OCI-LY7 (cell line): Measurements from ENCODE around the gene ZFYVE28. TPM values are rescaled to one million over a fixed set of nuclear protein-coding genes. Genes with fewer than 3 reads are reported as not detected.

ENCODE experiments used
- BruUV-seq: library from RNA; stranded (reverse); fragments of 400-500 nt; replicated peaks from 2 replicates; lab custom pipeline; 2021; lab: Mats Ljungman, UMichigan
- CTCF ChIA-PET: fragments of 300-600 bp; sonication (Branson Sonifier 250); formaldehyde crosslinking; loops from one replicate; lab custom pipeline; 2022; ENCODE audit warnings: antibody characterized with exemption; ENCODE audit not compliant: unreplicated experiment; lab: Charles Lee
- POLR2A ChIA-PET: fragments of 300-600 bp; sonication (Branson Sonifier 250); formaldehyde crosslinking; loops from one replicate; lab custom pipeline; 2022; ENCODE audit warnings: antibody characterized with exemption; lab: Charles Lee
- DNase-seq: peaks from one replicate; pipeline ENCODE4 v3.0.0-alpha.2; 2015; ENCODE audit warnings: low spot score
- H2AFZ ChIP-seq: fragments of 200-600 bp; sonication (generic), shearing (Covaris generic); 2 replicates; pipeline ENCODE4 v1.6.1; 2014; ENCODE audit warnings: mild to moderate bottlenecking, antibody characterized with exemption, low read length, moderate library complexity
- H3K27ac ChIP-seq: fragments of 200-600 bp; sonication (generic); 2 replicates; pipeline ENCODE4 v1.5.1; 2014; ENCODE audit warnings: mixed run types, low read depth, mild to moderate bottlenecking, moderate library complexity, low read length, inconsistent platforms; ENCODE audit not compliant: poor library complexity, severe bottlenecking
- H3K36me3 ChIP-seq: fragments of 200-600 bp; sonication (generic); 2 replicates; pipeline ENCODE4 v1.6.1; 2014; ENCODE audit warnings: mild to moderate bottlenecking, antibody characterized with exemption, low read length, moderate library complexity, mixed read lengths; ENCODE audit not compliant: insufficient read depth
- H3K4me1 ChIP-seq: fragments of 200-600 bp; sonication (generic); 2 replicates; pipeline ENCODE4 v1.5.1; 2014; ENCODE audit warnings: mild to moderate bottlenecking, low read length; ENCODE audit not compliant: insufficient read depth, poor library complexity, severe bottlenecking
- H3K4me2 ChIP-seq: fragments of 200-600 bp; sonication (generic); 2 replicates; pipeline ENCODE4 v1.6.1; 2014; ENCODE audit warnings: mild to moderate bottlenecking, low read length
- H3K4me3 ChIP-seq: fragments of 200-600 bp; sonication (generic); 2 replicates; pipeline ENCODE4 v1.5.1; 2014; ENCODE audit warnings: mild to moderate bottlenecking, low read depth, low read length; ENCODE audit not compliant: poor library complexity, severe bottlenecking
- H3K79me2 ChIP-seq: fragments of 200-600 bp; sonication (generic); 2 replicates; pipeline ENCODE4 v1.6.1; 2016; ENCODE audit warnings: low read depth, mild to moderate bottlenecking, low read length, moderate library complexity, mixed read lengths; ENCODE audit not compliant: insufficient read depth
- H3K9me2 ChIP-seq: fragments of 200-600 bp; sonication (generic); 2 replicates; pipeline ENCODE4 v1.6.1; 2016; ENCODE audit warnings: mild to moderate bottlenecking, low read length, mixed read lengths; ENCODE audit not compliant: insufficient read depth
- H3K9me3 ChIP-seq: fragments of 200-600 bp; sonication (generic); 2 replicates; pipeline ENCODE4 v1.6.1; 2014; ENCODE audit warnings: mild to moderate bottlenecking, mixed run types, low read length, mixed read lengths
- H4K20me1 ChIP-seq: fragments of 200-600 bp; sonication (generic); 2 replicates; pipeline ENCODE4 v1.6.1; 2014; ENCODE audit warnings: mild to moderate bottlenecking, antibody characterized with exemption, low read length, moderate library complexity, mixed read lengths; ENCODE audit not compliant: insufficient read depth
- EZH2phosphoT487 ChIP-seq: fragments of 200-600 bp; sonication (generic); IDR thresholded peaks from 2 replicates; pipeline ENCODE4 v1.6.1; 2018; ENCODE audit warnings: low read depth, borderline replicate concordance, mild to moderate bottlenecking, mixed run types, antibody characterized with exemption, low read length, moderate library complexity, mixed read lengths
- intact Hi-C: fragments of 100-400 bp; cut with micrococcal nuclease; formaldehyde crosslinking; loops from one replicate; pipeline ENCODE4 v1.10.0; 2022; ENCODE audit not compliant: unreplicated experiment
- total RNA-seq, 2 experiments: library from RNA; depleted of rRNA in 1 of 2; stranded (reverse); fragments of >200 nt in 1 of 2; shearing (Covaris generic) in 1 of 2; gene quantifications; 2 replicates each; pipeline ENCODE4 v1.2.3, GENCODE V29; 2014 to 2022
- TF ChIP-seq, protein P1 (sequence below): fragments of 200-600 bp; sonication (generic); conservative IDR thresholded peaks from 2 replicates; pipeline ENCODE4 v1.5.1; 2014; ENCODE audit warnings: mild to moderate bottlenecking, antibody characterized with exemption, low read length, moderate library complexity, mixed read lengths

The ZFYVE28 gene
- total RNA-seq, 2 experiments from 2014 or later: 0.32 TPM; not detected in 1

GRCh38 chr4:2305766-2306501 lies 112.5 kb downstream of the ZFYVE28 start:
- Histone ChIP-seq H3K4me1 (no peaks in the 10 kb centered on the region), H2AFZ (no peak overlapping the region), H3K9me2 (no peaks in the 10 kb centered on the region), H3K9me3 (no peaks in the 10 kb centered on the region), H3K79me2 (no peaks in the 10 kb centered on the region), H3K4me3 (no peak overlapping the region), H4K20me1 (no peaks in the 10 kb centered on the region), H3K4me2 (no peak overlapping the region), H3K27ac (no peak overlapping the region), H3K36me3 (no peaks in the 10 kb centered on the region)
- intact Hi-C loops: no loop called here
- POLR2A ChIA-PET: no interaction called here
- TF ChIP-seq, protein P1, sequence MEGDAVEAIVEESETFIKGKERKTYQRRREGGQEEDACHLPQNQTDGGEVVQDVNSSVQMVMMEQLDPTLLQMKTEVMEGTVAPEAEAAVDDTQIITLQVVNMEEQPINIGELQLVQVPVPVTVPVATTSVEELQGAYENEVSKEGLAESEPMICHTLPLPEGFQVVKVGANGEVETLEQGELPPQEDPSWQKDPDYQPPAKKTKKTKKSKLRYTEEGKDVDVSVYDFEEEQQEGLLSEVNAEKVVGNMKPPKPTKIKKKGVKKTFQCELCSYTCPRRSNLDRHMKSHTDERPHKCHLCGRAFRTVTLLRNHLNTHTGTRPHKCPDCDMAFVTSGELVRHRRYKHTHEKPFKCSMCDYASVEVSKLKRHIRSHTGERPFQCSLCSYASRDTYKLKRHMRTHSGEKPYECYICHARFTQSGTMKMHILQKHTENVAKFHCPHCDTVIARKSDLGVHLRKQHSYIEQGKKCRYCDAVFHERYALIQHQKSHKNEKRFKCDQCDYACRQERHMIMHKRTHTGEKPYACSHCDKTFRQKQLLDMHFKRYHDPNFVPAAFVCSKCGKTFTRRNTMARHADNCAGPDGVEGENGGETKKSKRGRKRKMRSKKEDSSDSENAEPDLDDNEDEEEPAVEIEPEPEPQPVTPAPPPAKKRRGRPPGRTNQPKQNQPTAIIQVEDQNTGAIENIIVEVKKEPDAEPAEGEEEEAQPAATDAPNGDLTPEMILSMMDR: no peak
- no peak for TF ChIP-seq EZH2phosphoT487
- BruUV-seq: no TSS peak
- CTCF ChIA-PET: no interaction called here
- DNase-seq: no peak

GRCh38 chr4:2304877-2305561 lies 113.4 kb downstream of the ZFYVE28 start:
- Histone ChIP-seq H4K20me1 (no peaks in the 10 kb centered on the region), H3K4me2 (no peak overlapping the region), H3K36me3 (no peaks in the 10 kb centered on the region), H3K4me3 (no peak overlapping the region), H3K9me3 (no peaks in the 10 kb centered on the region), H3K4me1 (no peaks in the 10 kb centered on the region), H3K27ac (no peak overlapping the region), H3K79me2 (no peaks in the 10 kb centered on the region), H2AFZ (no peak overlapping the region), H3K9me2 (no peaks in the 10 kb centered on the region)
- intact Hi-C loops: no loop called here
- ChIA-PET CTCF (interaction anchor here (0.6 kb wide), 1 partner anchor 67 kb away, joined by 3 read pairs; no protein-coding TSS in a partner anchor), POLR2A (interaction anchor here (0.5 kb wide), 1 partner anchor 151 kb away, joined by 3 read pairs; no protein-coding TSS in a partner anchor)
- no peak for DNase-seq
- BruUV-seq: no TSS peak
- TF ChIP-seq, protein P1: no peak
- TF ChIP-seq EZH2phosphoT487: no peak
